ENCODE results near the gene AMMECR1.

AMMECR1 gene

DNA sequence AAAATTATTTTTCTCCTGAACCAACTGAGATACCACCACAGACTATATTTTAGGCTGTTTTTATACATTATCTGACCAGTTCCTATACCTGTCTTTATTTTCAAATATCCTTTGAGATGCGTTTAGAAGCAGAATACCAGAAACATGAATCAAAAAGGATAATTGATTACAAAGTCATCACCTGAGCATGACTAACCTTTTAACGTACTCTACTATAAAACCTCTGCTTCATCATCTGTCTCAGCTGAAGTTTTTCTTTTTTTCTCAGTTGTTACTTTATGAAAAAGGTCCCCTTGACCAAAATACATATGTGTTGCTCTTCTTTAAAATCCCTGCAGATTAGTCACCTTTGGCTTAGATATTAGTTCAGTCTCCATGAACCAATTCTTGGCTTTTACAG is 109.8 kb downstream of the AMMECR1 start:
- DNase-seq, result no peak

DNA sequence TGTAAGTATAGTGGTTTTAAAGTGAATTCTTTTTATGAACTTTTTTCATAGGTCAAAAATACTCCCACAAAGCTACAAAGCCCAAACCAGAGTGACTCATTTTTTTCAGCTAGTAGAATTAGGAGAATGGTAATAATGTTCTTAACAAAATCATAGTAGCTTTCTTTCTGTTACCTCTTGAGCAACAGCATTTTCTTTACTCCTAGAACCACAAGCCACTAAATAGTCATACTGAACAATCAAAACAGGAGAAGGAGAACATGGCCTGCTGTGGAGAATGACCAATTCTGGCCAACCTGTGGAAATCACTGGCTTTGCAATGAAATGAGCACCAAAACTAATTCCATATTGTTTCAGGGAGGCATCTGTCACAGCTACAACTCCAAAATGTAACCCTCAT is 112.9 kb downstream of the AMMECR1 start:
- DNase-seq, result no peak

DNA sequence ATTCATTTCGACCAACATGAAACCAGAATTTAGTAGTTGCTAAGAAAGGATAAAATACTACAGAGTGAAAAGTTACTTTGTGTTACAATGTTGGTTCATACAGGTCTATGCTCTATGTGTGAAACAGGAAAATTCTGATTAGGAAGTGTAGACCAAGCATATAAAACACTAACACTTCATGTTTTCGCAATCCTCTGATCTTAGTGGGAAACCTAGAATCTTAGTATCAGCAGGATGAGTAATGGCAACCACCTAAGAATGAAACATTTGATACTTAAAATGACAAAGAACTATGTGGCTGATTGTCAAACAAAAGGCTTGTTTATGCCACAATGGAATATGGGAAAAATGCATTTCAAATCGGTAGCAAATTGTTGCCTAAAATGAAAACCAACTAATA is 116.1 kb downstream of the AMMECR1 start:
- DNase-seq, result no peak

DNA sequence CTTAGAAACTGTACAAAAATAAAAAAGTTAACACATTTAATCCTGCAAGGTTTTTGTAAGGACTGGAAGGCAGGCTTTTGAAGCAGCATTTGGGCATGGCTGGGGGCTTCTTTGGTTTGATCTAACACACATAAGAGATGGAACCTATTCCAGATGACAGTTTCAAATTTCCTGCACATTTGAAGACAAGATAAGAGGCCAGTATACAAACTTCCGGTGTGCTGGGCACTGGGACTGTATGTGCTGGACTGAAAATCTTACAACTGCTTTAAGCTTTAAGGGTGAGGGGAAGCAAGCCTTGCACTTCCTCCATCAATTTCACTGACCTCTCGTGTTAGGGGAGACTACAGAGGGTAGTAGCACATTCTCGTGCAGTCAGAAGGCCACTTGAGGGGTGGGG is 122.9 kb downstream of the AMMECR1 start:
- DNase-seq, result no peak

DNA sequence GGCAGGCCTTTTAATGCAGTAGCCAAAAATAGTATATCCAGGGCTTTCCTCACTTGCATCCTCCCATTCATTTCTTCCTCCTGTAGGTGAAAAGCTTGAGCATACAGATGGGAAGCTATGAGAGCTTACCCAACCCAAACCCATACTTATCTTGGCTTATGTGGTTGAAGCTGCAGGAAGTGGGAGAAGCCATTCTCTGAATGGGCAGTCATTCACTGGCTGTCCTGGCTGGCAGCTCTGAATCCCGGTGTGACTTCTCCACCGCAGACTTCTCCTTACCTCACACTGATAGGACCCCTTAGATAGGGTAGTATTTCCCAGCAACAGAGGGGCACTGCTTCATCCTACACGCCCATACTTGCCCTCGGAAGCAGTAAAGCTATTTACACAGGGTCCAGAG is 125.4 kb downstream of the AMMECR1 start:
- no peak for DNase-seq

DNA sequence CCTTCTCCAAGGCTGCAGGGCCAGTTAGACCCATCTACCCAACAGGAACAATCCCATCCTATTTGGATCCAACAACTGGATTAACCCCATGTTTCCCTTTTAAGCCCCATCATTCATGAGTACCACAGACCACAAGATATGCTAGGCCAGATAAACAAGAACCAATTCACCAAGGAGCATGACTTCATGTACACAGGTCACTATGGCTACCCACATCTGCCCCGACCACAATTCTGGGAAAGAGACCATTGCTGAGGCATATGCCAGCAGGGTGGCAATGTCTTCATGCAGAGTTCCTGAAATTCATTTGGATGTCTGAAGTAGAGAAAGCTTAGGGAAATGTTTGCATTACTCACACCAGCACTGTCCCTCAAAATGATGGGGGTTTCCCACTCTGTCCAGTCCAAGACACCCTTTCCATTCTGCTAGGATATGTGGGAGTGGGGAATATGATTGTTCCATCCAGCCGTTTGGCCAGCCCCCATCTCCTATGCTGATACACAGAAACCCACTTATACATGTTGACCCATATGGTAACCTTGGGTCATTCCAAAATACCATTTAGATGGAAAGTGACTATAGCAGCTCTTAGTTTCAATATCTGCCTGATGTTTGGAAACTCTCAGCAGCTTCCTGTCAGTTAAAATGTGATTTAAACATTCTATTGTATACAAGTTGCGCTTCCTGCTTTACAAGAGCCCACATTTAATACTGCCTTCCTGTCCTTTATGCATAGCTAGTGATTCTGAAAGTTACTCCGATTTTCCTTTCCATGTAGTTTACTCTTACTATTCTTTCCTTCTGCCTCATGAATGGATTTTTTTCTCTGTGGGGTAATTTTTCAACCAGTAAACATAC is 129.0 kb downstream of the AMMECR1 start:
- no peak for DNase-seq

DNA sequence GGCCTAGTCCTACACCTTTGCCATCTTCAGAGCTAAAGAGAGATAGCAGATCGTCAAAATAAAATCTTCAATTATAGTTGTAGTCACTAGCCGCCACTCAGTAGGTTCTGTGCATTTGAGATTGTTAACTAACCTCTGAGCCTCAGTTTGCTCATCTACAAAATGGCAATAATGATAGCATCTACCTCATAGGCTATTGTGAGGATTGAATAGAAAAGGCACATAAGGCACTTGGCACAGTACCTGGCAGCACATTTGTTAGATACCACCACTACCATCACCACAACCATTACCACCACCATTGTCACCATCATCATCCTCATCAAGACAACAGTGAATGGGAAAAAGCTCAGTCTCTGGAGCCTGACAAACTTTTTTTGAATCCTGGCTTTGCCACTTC is 134.6 kb downstream of the AMMECR1 start:
- no peak for DNase-seq

DNA sequence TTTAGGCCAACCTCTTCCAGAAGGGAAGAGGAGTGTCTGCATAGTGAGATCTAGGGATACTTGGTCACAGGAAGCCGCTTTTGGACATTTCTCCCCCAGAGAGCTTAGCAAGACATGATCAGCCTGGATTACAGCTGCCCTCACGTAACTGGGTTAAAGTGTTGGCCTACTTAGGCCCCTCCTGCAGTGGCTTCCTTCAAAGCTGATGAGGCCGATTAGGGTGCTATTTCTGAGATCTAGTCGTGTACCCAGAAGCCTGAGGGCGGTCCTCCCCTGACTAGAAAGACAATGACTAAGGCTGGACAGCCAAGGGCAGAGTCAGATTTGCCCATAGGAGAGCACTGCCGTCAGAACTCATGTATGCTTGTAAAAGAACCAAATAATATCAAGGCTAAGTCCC is 135.0 kb downstream of the AMMECR1 start:
- no peak for DNase-seq

DNA sequence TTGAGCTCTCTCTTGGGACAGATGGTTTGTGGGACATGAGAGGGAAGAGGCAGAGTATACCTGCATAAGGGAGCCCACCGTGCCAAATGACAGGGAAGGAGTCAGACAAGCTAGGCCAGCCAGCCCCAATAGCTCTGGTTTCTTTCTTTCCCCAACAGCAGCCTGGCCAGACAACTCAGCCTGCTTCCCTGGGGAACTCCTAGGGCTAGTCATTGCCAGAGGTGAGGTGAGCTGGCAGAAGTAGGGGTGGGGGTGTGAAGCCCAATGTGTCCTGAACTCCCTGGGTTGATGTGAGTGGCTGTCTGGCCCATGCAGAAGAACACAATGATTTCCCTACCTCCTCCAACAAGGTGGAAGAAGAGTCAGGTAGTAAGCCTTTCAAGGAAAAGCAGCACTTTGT is 135.5 kb downstream of the AMMECR1 start:
- no peak for DNase-seq

DNA sequence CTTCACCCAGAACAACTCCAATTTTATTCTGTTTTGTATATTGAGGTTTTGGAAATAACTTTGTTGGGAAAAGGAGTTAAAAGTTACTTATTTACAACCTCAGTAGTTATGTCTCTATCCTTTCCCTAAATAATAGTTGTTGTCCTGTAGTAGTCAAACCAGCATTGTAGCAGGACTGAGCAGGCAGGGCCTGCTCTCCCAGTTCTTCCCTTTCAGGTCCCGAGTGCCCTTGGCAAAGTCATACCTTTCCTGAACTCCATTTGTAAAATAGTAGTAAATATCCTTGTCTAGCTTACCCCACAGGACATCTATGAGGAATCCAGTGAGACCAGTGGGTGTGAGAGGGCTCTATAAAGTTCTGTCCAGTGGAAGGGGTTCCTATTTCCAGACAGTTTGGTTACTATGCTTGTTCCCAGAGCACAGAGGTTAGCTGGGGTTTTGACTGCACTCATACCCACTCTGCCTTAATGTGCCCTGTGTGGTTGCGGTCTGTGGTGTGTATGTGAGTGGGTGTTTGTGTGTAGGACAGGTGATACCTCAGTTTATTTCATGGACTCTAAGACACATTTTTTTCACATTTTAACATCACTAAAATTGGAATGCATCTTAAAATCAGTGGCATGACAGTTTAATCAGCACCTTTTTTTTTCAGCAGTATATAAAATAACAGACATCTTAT is 136.3 kb downstream of the AMMECR1 start:
- no peak for DNase-seq

DNA sequence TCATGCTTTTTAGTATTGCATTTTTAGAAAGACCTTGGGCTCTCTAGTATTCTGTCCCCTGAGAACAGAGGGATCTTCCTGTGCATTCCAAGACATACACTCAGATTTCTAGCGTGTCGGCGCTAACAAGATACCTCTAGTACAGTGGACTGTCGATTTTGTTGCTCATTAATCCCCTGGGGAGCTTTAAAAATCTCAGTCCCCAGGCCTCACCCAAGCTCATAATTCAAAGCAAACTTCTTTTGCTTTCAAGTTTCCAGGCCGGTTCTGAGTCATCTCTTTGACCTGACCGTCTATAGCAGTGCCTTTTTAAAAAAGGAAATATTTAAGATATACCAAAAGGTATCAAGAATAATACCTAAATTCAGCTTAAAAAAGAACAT is 137.0 kb downstream of the AMMECR1 start:
- DNase-seq, result no peak

DNA sequence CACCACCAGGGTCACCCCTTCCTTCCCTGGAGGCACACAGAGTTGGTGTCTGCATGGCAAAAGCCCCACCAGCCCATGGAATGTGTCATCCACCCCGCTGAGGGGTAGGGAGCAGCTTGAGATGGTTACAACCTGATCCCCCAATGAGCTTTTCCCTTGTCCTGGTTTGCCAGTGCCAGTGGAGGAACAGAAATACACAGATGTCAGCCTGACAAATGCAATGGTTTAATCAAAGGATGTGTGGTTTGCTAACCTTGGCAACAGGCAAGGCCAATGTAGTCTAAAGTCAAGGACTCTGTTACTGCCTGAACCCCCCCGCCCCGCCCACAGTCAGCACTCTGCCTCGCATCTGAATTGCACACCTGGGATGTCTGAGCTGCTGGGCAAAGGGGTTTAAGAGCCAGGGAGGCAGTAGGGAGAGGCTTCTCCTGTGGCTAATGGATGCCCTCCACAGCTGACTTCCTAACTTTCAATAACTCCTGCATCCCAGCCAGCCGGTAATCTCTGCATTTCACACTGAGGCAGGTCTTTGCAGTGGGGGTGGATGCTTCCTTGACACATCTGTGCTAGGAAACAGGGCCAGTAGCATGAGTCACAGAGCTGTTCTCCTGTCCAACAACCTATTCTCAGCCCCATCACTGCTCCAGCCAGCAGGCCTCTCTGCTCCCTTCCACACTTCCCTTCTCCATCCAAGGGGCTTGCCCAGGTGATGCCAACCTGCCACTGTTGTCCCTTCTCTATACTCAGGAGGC is 137.5 kb downstream of the AMMECR1 start:
- no peak for DNase-seq

DNA sequence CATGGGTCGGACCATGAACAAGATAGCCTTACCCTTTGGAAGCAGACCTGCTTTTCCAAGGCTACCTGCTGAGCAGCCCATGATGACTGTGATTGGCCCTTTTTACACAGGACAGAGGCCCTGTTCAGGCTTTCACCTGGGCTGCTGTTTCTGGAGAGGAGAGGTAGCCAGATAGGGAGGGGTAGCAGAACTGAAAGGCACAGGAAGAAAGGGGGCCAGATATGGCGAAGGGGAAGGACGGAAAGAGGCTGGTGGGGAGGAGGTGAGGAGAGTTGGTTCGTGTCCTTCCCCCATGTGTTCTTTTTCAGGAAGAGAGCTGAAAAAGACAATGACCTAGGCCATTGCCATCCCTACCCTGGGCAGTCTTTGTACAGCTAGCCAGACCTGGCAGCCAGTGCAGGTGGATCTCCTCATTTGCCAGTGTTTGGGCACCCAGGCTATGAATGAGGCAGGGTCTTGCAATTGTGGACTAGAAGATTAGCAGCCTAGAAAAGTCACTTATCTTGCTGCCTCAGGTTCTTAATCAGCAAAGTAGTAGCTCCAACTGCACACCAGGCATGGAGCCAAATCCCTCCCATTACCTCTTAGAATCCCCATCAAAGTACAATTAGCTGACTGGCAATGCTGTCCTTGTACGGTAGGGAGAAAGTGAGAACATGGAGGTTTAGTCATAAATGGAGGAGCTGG is 139.6 kb downstream of the AMMECR1 start:
- no peak for DNase-seq

DNA sequence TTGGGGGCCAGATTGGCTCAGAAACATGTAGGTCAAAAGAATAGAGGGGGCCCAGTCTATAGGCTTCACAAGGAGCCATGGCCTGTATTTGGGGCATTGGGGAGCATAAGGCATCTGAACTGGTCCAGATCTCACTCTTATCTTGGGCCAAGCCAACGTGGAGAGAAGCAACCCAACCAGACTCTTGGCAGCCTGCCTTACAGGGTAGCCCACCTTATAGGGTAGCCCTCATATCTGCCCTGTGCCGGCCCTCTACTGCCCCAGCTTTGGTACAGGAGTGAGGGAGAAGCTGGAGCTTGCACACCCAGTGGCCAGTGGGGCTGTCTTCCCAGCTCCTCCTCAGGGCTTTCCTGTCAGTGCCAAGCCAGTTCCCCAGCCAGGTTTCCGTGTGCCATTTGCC is 142.2 kb downstream of the AMMECR1 start:
- DNase-seq, result no peak

DNA sequence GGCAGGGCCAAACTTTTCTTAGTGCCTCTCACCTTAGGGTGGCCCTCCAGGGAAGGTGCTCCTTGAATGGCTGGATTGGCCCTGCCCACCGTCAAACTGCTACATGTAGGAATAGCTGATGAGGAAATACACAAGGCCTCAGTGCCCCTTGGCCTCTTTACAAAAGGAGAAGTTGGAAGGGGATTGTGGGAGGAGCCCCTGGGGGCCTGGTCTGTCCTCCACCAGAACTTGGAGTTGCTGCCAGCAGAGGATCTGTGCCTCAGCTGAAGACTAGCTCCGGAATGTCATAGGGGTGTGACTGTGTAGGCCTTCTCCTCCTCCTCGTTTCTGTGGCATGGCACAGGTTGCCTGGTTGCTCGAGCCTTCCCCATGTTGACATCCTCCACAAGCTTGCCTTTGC is 142.7 kb downstream of the AMMECR1 start:
- DNase-seq, result no peak

DNA sequence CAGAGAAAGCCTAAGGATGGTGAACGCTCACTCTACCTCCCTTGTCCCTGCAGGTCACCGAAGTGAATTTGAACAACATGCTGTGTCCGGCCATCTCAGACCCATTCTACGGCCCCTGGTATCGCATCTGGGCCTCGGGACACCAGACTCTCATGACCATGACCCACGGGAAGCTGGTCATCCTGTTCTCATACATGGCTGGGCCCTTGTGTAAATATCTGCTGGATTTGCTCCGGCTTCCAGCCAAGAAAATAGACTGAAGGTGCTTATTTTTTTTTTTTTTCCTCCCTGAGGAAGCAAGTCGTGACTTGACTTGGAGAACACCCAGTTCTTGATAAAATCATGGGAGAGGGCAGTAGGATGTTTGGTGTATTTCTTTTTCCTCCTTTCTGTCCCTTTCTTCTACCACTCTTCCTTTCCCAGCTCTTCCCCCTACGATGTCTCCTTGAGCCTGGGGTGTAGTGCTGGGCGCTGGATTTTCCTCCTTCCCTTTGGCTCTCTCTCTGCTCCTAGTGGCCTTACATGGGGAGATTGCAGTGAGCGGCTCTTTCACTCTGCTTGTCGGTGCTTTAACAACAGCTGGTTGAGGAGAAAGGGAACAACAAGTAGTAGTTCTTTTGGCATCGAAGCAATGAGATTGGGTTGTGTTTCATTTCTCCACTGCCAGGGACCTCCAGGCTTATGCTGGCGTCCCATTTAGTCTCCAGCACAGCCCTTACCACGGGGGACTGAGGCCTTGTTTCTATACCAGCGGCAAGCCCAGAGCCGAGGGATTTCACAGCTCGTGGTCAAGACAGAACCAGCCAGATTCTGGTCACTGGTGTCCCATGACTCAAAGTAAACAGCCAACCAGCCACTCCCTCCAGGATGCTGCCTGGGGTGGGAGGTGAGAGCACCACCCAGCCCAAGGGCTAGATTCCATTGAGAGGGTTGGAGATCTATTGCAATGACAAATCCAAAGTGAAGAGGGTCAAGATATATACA is 144.4 kb downstream of the AMMECR1 start:
- no peak for DNase-seq

DNA sequence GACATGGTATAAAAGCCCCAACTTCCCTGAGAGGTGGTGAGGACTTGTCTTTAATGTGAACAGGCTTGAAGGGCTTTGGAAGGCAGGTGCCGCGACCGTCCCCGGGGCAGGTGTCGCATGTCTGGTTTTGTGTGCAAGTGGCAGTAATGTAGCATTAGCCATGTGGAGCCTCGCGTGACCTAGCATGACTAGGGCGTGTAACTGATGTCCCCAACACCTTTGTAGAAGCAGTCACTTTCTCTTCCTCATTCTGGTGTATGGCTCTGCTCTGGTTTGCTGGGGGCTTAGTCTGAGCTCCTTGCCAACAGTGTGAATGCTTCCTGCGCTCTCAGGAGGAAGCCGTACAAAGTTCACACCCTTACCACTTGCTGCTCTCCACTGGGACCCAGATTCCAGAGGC is 145.7 kb downstream of the AMMECR1 start:
- no peak for DNase-seq

DNA sequence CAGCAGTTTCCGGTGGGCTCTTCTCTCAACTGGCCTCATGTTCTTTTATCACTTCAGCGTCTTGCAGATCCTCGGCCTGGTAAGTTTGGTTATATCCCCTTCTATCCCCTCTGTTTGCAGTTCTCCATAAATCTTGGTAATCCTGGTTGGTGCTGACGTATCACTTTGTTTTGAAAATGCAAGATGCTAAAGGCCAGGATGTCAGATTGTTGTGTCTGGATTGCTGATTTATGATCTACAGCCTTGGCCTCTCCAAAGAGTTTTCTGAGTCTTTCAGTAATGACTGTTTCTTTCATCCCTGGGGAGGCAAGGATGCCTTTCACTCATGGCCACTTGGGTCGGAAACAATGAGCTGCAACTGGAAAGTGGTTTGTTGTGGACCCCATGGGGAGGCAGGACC is 146.4 kb downstream of the AMMECR1 start:
- no peak for DNase-seq

DNA sequence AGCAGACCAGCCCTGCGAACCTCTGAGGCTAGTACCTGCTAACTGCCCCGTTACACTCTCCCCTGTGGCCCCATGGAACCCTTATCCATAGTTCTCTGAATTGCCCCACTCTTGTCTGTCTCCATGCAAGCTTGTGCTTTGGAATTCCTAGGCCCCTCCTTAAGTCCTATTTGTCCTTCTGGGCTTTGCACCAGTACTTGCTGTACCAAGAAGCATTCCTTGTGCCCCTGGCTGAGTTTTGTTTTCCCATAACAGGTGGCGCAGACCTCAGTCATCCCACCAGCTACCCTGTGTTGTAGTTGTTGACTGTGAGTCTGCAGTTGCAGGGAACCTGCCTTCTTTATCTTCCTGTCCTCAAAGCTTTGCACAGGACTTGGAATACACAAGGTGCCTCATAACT is 147.9 kb downstream of the AMMECR1 start:
- no peak for DNase-seq

DNA sequence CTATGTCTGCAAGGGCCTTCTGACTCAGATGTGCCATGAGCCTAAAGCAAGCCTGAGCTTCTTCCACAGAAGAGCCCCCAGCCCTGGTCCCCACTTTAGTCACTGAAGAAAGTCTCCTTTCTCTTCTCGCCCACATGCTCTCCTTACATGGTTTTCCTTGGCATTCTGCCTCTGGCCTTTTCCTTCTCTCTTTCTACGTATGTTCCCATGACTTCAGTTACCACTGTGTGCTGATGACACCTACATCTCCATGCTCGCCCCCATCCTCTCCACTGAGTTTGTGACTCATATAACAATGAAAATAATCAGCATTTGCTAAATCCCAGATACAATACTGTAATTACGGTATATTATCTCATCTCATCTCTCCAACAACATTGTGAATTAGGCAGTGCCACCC is 149.3 kb downstream of the AMMECR1 start:
- DNase-seq, result no peak

DNA sequence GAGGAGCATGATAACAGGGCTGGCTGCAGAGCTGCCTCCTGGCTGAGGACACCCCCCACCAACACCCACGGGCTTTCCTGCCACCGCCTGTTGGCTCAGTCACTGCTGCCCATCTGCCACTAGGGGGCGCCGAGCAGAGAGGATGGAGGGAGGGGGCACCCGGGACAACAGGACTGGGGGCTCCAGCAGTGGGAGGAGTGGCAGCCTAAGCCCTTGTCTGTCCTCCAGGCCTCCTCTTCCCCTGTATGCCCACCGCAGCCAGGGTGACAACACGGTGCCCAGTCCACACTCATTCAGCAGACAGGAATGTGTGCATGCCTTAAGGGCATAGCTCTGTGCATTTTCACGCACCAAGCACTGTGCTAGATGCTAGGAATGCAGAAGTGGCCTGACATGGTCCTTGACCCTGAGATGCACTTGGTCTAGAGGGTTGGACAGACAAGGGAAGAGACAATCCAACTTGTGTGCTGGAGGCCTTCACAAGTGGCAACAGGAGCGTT is 149.9 kb downstream of the AMMECR1 start:
- no peak for DNase-seq

DNA sequence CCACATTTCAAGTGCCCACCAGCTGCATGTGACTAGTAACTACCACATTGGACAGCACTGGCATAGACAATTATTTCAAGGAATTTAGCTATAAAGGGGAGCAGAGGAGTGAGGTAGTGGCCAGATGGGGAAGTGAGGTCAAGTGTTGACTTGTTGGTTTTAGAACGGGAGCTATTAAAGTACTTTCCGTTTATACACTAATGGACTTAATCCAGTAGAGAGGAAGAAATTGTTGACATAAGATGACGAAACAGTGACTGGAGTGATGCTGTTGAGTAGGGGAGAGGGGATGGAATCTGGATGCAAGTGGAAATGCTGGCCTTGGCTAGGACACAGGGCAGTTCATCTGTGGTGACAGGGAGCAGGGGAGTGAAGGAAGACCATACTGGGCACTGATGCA is 154.4 kb downstream of the AMMECR1 start:
- peak; percentile 45 for DNase-seq

Data from DMS153 (cell line).